LNCaP clone FGC (cell line): ENCODE data around the gene UGT1A9.
"Not testable (repeated sequence)": the region's sequence is repeated elsewhere in the genome, so short reads cannot be mapped to it uniquely, and the experiment has no call there.

Experiments used
- DNase-seq: peaks from one replicate; pipeline ENCODE4 v3.0.0-alpha.2; 2011; ENCODE audit warnings: low read depth
- H3K4me3 ChIP-seq: 2 replicates; pipeline ENCODE4 v1.5.1; 2011; ENCODE audit warnings: mild to moderate bottlenecking, low read depth, low read length, control low read depth
- CTCF ChIP-seq: IDR thresholded peaks from 2 replicates; pipeline ENCODE4 v1.5.1; 2012; ENCODE audit warnings: mild to moderate bottlenecking; ENCODE audit not compliant: control insufficient read depth, insufficient read depth; ENCODE audit errors: extremely low read depth

Gene UGT1A9

GRCh38 chr2:233650981-233651380, 20.7 kb upstream of the UGT1A9 start:
- no peak overlapping the region for H3K4me3 ChIP-seq
- TF ChIP-seq CTCF, result no peak
- no peak for DNase-seq

GRCh38 chr2:233651430-233651829, 20.3 kb upstream of the UGT1A9 start:
- TF ChIP-seq CTCF, result no peak
- no peak overlapping the region for H3K4me3 ChIP-seq
- DNase-seq, result no peak

GRCh38 chr2:233654501-233654900, 17.2 kb upstream of the UGT1A9 start:
- TF ChIP-seq CTCF, result no peak
- no peak overlapping the region for H3K4me3 ChIP-seq
- DNase-seq, result no peak

- H3K4me3 ChIP-seq, result no peak overlapping the region
- DNase-seq, result no peak
- TF ChIP-seq CTCF, result no peak
These were observed 16.7 kb upstream of the UGT1A9 start for GRCh38 chr2:233655043-233655442.

GRCh38 chr2:233655943-233656342, 15.8 kb upstream of the UGT1A9 start:
- H3K4me3 ChIP-seq, DNase-seq: not testable (repeated sequence)

GRCh38 chr2:233656443-233656842, 15.3 kb upstream of the UGT1A9 start:
- no peak overlapping the region for H3K4me3 ChIP-seq
- no peak for TF ChIP-seq CTCF
- DNase-seq, result no peak

GRCh38 chr2:233658610-233659009, 13.1 kb upstream of the UGT1A9 start:
- DNase-seq, result no peak
- H3K4me3 ChIP-seq, result no peak overlapping the region
- no peak for TF ChIP-seq CTCF

GRCh38 chr2:233663911-233664310, 7.8 kb upstream of the UGT1A9 start:
- DNase-seq, result no peak
- no peak overlapping the region for H3K4me3 ChIP-seq
- no peak for TF ChIP-seq CTCF
